Right lobe of liver (tissue), 4 donors: ENCODE measurements around the gene SLC25A51.

Experiments
- POLR2A ChIP-seq: fragments of 450-650 bp; IDR thresholded peaks from one replicate; pipeline ENCODE4 v1.6.1; 2017; ENCODE audit warnings: antibody characterized with exemption, mild to moderate bottlenecking
- TF ChIP-seq, protein P1 (sequence below), 4 donors: fragments of 200-600 bp in 3 of 4; fragments of 450-650 bp in 1 of 4; IDR thresholded peaks; one replicate each; pipeline versions ENCODE4 v1.5.1 to v1.8.0; 2016 to 2022; ENCODE audit warnings: antibody characterized with exemption in 4 of 4, mild to moderate bottlenecking in 2 of 4
- donor health status: DM: no; HTN: no; CAD: no.
- donor health status: DM: no; HTN: no; CAD: no.
- donor health status: DM: no; HTN: yes; CAD: no.

DNA sequence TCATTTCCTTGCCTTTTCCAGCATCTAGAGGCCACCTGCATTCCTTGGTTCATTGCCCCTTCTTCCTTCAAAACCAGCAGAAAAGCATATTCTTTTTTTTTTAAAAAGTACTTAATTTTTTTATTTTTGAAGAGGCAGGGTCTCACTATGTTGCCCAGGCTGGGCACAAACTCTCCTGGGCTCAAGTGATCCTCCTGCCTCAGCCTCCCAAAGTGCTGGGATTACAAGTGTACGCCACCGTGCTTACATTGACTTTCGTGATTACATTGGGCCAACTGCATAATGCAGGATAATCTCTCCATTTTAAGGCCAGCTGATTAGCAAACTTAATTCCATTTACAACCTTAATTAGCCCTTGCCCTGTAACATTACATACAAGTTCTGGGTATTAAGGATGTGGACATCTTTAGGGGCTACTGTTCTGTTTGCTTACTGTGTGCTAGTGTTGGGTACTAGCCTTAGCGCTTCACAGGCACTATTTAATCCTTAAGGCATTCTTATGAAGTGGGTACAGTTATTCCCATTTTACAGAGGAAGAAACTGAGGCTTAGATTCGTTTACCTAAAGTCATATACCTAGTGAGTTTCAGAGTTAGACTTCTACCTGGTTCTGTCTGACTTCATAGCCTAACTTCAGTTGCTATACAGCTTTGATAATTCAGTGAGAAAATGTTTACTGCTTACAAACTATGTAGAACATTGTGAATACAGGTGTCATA lies 33.7 kb downstream of the SLC25A51 start:
- TF ChIP-seq, protein P1, sequence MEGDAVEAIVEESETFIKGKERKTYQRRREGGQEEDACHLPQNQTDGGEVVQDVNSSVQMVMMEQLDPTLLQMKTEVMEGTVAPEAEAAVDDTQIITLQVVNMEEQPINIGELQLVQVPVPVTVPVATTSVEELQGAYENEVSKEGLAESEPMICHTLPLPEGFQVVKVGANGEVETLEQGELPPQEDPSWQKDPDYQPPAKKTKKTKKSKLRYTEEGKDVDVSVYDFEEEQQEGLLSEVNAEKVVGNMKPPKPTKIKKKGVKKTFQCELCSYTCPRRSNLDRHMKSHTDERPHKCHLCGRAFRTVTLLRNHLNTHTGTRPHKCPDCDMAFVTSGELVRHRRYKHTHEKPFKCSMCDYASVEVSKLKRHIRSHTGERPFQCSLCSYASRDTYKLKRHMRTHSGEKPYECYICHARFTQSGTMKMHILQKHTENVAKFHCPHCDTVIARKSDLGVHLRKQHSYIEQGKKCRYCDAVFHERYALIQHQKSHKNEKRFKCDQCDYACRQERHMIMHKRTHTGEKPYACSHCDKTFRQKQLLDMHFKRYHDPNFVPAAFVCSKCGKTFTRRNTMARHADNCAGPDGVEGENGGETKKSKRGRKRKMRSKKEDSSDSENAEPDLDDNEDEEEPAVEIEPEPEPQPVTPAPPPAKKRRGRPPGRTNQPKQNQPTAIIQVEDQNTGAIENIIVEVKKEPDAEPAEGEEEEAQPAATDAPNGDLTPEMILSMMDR (IDR thresholded peaks at IDR 0.05) = no peak
- no peak for TF ChIP-seq POLR2A
